ENCODE data around the gene PCSK6. TPM values are rescaled to one million over a fixed set of nuclear protein-coding genes. Genes with fewer than 3 reads are reported as not detected.

PCSK6 gene
- total RNA-seq, 3 donors from 2014 or later (not counting 1 experiment from before 2014, with no cell fraction given), result 1.5 to 2.4 (median 2.4) TPM

GRCh38 chr15:101528108-101528916 is 38.8 kb upstream of the PCSK6 start:
- H3K4me3 Mint-ChIP-seq, result no peak overlapping the region
- WGBS (ENCODE audit: insufficient coverage), result 82% methylated on average over 18 of the region's 18 CpGs
- Histone ChIP-seq H3K9me3 (ENCODE audit: control insufficient read depth, insufficient read depth, low read length) (no peaks in the 10 kb centered on the region), H3K27me3 (ENCODE audit: control insufficient read depth, insufficient read depth, low read length) (no peaks in the 10 kb centered on the region), H3K36me3 (ENCODE audit: control insufficient read depth, insufficient read depth, low read length) (no peaks in the 10 kb centered on the region), H3K4me3 (ENCODE audit: low read length) (no peak overlapping the region), H3K4me1 (ENCODE audit: control insufficient read depth, insufficient read depth, low read length) (no peaks in the 10 kb centered on the region), H3K27ac (ENCODE audit: low read length) (no peak overlapping the region)
- peaks cover 0 to 3% of the 10 kb centered on the region in 2 donors for H3K27me3 Mint-ChIP-seq (ENCODE audit: low read depth in 2 of 2)
- TF ChIP-seq, protein P1, sequence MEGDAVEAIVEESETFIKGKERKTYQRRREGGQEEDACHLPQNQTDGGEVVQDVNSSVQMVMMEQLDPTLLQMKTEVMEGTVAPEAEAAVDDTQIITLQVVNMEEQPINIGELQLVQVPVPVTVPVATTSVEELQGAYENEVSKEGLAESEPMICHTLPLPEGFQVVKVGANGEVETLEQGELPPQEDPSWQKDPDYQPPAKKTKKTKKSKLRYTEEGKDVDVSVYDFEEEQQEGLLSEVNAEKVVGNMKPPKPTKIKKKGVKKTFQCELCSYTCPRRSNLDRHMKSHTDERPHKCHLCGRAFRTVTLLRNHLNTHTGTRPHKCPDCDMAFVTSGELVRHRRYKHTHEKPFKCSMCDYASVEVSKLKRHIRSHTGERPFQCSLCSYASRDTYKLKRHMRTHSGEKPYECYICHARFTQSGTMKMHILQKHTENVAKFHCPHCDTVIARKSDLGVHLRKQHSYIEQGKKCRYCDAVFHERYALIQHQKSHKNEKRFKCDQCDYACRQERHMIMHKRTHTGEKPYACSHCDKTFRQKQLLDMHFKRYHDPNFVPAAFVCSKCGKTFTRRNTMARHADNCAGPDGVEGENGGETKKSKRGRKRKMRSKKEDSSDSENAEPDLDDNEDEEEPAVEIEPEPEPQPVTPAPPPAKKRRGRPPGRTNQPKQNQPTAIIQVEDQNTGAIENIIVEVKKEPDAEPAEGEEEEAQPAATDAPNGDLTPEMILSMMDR (IDR thresholded peaks at IDR 0.05), result no peak
- no peak overlapping the region for H3K27ac Mint-ChIP-seq
- H3K4me1 Mint-ChIP-seq, result no peaks in the 10 kb centered on the region
- no peaks in the 10 kb centered on the region for H3K36me3 Mint-ChIP-seq
- no peaks in the 10 kb centered on the region for H3K9me3 Mint-ChIP-seq
- intact Hi-C loops (cut with micrococcal nuclease), result no loop called here
- DNase-seq (no peak), ATAC-seq (no peak)

- no peak for ATAC-seq
- Histone ChIP-seq H3K27me3 (ENCODE audit: control insufficient read depth, insufficient read depth, low read length) (no peaks in the 10 kb centered on the region), H3K36me3 (ENCODE audit: control insufficient read depth, insufficient read depth, low read length) (no peaks in the 10 kb centered on the region), H3K4me1 (ENCODE audit: control insufficient read depth, insufficient read depth, low read length) (peaks cover 5% of the 10 kb centered on the region), H3K27ac (ENCODE audit: low read length) (no peak overlapping the region), H3K9me3 (ENCODE audit: control insufficient read depth, insufficient read depth, low read length) (no peaks in the 10 kb centered on the region), H3K4me3 (ENCODE audit: low read length) (no peak overlapping the region)
- Mint-ChIP-seq H3K27me3 (ENCODE audit: low read depth in 2 of 2) (peaks cover 0 to 3% of the 10 kb centered on the region in 2 donors), H3K9me3 (no peaks in the 10 kb centered on the region), H3K4me1 (peaks cover 3 to 5% of the 10 kb centered on the region in 2 donors), H3K4me3 (no peak overlapping the region), H3K36me3 (no peaks in the 10 kb centered on the region), H3K27ac (no peak overlapping the region)
- WGBS (ENCODE audit: insufficient coverage), result 79% methylated on average over 7 of the region's 7 CpGs
- intact Hi-C loops (cut with micrococcal nuclease), result no loop called here
- TF ChIP-seq, protein P1 (IDR thresholded peaks at IDR 0.05), result no peak
- DNase-seq, result no peak
These were observed 37.4 kb upstream of the PCSK6 start for GRCh38 chr15:101526890-101527289.

DNA sequence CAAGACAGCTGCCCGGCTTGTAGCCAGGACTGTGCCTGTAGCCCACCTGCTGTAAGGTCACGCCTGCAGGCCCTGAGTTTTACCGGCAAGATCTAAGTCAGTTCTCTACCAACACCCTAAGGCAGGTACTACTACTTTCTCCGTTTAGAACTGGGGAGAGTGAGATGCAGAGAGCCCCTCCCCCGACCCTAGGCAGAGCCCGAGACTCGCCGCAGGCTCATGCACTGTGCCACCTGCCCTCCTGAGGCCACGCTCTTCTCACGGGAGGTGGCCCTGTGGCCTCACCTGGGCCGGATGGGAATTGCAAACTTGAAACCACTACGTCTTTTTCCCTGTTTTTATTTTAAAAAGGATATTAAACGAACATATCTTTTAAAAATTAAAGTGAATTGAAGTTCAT is 36.9 kb upstream of the PCSK6 start:
- Histone ChIP-seq H3K4me3 (ENCODE audit: low read length) (no peak overlapping the region), H3K27me3 (ENCODE audit: control insufficient read depth, insufficient read depth, low read length) (no peaks in the 10 kb centered on the region), H3K4me1 (ENCODE audit: control insufficient read depth, insufficient read depth, low read length) (peaks cover 5% of the 10 kb centered on the region), H3K36me3 (ENCODE audit: control insufficient read depth, insufficient read depth, low read length) (no peaks in the 10 kb centered on the region), H3K9me3 (ENCODE audit: control insufficient read depth, insufficient read depth, low read length) (no peaks in the 10 kb centered on the region), H3K27ac (ENCODE audit: low read length) (no peak overlapping the region)
- 90% methylated on average over 12 of the region's 13 CpGs for WGBS (ENCODE audit: insufficient coverage)
- ATAC-seq (no peak), DNase-seq (no peak)
- Mint-ChIP-seq H3K4me3 (no peak overlapping the region), H3K9me3 (no peaks in the 10 kb centered on the region), H3K27me3 (ENCODE audit: low read depth in 2 of 2) (peaks cover 0 to 3% of the 10 kb centered on the region in 2 donors), H3K36me3 (no peaks in the 10 kb centered on the region), H3K27ac (no peak overlapping the region), H3K4me1 (peaks cover 8 to 9% of the 10 kb centered on the region in 2 donors)
- TF ChIP-seq, protein P1 (IDR thresholded peaks at IDR 0.05), result no peak
- intact Hi-C loops (cut with micrococcal nuclease), result no loop called here
